Measurements from ENCODE around the gene ZBTB40.

- TF ChIP-seq CTCF (IDR thresholded peaks at IDR 0.05), result no peak
- no peak for TF ChIP-seq POLR2A (IDR thresholded peaks at IDR 0.05)
Observed at GRCh38 chr1:22443332-22443731, 8.3 kb upstream of the ZBTB40 start.

Data from ovary (tissue), 3 donors.